GM18517 (cell line): Measurements from ENCODE around the gene TPSG1.

Experiments used
- ATAC-seq: cut with Tn5 transposase; IDR thresholded peaks from one replicate; pipeline ENCODE4 v1.9.1; 2021; ENCODE audit warnings: mild to moderate bottlenecking, moderate library complexity; ENCODE audit not compliant: unreplicated experiment

The TPSG1 gene

GRCh38 chr16:1217526-1217925 lies 7.5 kb downstream of the TPSG1 start:
- no peak for ATAC-seq

GRCh38 chr16:1216681-1217400 lies 8.2 kb downstream of the TPSG1 start:
- no peak for ATAC-seq

- no peak for ATAC-seq
These were observed 8.8 kb downstream of the TPSG1 start for GRCh38 chr16:1216296-1216619.

- ATAC-seq = no peak
These were observed 9.3 kb downstream of the TPSG1 start for GRCh38 chr16:1215574-1216295.

GRCh38 chr16:1214719-1215118 lies 10.3 kb downstream of the TPSG1 start:
- ATAC-seq = no peak

- no peak for ATAC-seq
These were observed 11.2 kb downstream of the TPSG1 start for GRCh38 chr16:1213796-1214372.

- no peak for ATAC-seq
These were observed 11.8 kb downstream of the TPSG1 start for GRCh38 chr16:1213231-1213630.

GRCh38 chr16:1212616-1213194 lies 12.4 kb downstream of the TPSG1 start:
- no peak for ATAC-seq

- ATAC-seq = no peak
These were observed 13.4 kb downstream of the TPSG1 start for GRCh38 chr16:1211451-1212268.

GRCh38 chr16:1210461-1210860 lies 14.6 kb downstream of the TPSG1 start:
- ATAC-seq = no peak

GRCh38 chr16:1209081-1209480 lies 16.0 kb downstream of the TPSG1 start:
- ATAC-seq = no peak

- ATAC-seq = no peak
These were observed 16.7 kb downstream of the TPSG1 start for GRCh38 chr16:1208239-1208830.

GRCh38 chr16:1206786-1207185 lies 18.3 kb downstream of the TPSG1 start:
- ATAC-seq = no peak

- no peak for ATAC-seq
These were observed 18.7 kb downstream of the TPSG1 start for GRCh38 chr16:1206326-1206725.

- ATAC-seq = no peak
These were observed 20.1 kb downstream of the TPSG1 start for GRCh38 chr16:1204933-1205332.

GRCh38 chr16:1202274-1202673 lies 22.8 kb downstream of the TPSG1 start:
- ATAC-seq = no peak

GRCh38 chr16:1201444-1201843 lies 23.6 kb downstream of the TPSG1 start:
- ATAC-seq = no peak

GRCh38 chr16:1200014-1200627 lies 24.9 kb downstream of the TPSG1 start:
- no peak for ATAC-seq

GRCh38 chr16:1199347-1200013 lies 25.6 kb downstream of the TPSG1 start:
- ATAC-seq = no peak
